ENCODE measurements around the gene PLXDC2. TPM values are rescaled to one million over a fixed set of nuclear protein-coding genes. Genes with fewer than 3 reads are reported as not detected.

The PLXDC2 gene
- total RNA-seq, 1 experiment from 2014 or later = 38.7 TPM

DNA sequence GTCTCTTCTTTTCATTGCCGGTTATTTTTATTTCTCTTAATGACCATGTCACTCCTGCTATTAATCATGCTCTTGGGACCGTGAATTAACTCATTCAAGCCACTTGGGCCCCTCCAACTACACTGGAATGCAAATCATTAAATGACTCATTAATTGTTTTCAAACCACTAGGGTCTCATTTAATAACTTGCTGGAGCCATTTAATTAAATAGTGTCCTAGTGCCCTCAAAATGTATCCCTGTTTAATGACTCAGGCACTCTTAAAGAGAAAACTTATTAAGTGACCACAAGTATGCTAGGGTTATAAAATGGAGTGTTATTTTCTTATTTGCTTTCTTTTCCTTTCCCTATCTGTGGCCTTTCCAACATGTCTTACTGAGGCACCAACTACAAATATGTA, 73.0 kb downstream of the PLXDC2 start:
- H2BK120ac ChIP-seq (ENCODE audit: low read depth, low read length, poor library complexity, severe bottlenecking) = no peak overlapping the region
- no peaks in the 10 kb centered on the region; the same call in 1 of the 2 replicates for H3K79me2 ChIP-seq (ENCODE audit: insufficient read depth, low read length)
- H3K56ac ChIP-seq (ENCODE audit: insufficient read length, low read depth, low read length) = no peak overlapping the region
- TF ChIP-seq, protein P1, sequence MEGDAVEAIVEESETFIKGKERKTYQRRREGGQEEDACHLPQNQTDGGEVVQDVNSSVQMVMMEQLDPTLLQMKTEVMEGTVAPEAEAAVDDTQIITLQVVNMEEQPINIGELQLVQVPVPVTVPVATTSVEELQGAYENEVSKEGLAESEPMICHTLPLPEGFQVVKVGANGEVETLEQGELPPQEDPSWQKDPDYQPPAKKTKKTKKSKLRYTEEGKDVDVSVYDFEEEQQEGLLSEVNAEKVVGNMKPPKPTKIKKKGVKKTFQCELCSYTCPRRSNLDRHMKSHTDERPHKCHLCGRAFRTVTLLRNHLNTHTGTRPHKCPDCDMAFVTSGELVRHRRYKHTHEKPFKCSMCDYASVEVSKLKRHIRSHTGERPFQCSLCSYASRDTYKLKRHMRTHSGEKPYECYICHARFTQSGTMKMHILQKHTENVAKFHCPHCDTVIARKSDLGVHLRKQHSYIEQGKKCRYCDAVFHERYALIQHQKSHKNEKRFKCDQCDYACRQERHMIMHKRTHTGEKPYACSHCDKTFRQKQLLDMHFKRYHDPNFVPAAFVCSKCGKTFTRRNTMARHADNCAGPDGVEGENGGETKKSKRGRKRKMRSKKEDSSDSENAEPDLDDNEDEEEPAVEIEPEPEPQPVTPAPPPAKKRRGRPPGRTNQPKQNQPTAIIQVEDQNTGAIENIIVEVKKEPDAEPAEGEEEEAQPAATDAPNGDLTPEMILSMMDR (conservative IDR thresholded peaks at IDR 0.05) = no peak
- H4K5ac ChIP-seq (ENCODE audit: insufficient read length, low read depth, low read length) = no peak overlapping the region
- H4K8ac ChIP-seq (replicated peaks; ENCODE audit: insufficient read length, low read depth, low read length) = no peak overlapping the region
- H3K27me3 ChIP-seq (ENCODE audit: insufficient read depth, low read length) = no peaks in the 10 kb centered on the region
- no peaks in the 10 kb centered on the region for H4K20me1 ChIP-seq (ENCODE audit: control insufficient read depth, insufficient read depth, insufficient read length)
- H3K23me2 ChIP-seq (ENCODE audit: insufficient read length, low read depth, low read length, poor library complexity, severe bottlenecking) = no peaks in the 10 kb centered on the region
- no peak overlapping the region for H4K91ac ChIP-seq (ENCODE audit: insufficient read length, low read depth, low read length)
- H3K9ac ChIP-seq (ENCODE audit: extremely low read depth, insufficient read length, low read length) = no peak overlapping the region
- no peak overlapping the region for H3K23ac ChIP-seq (ENCODE audit: insufficient read length, low read depth, low read length)
- H3K4me3 Mint-ChIP-seq = no peak overlapping the region
- peaks cover 2% of the 10 kb centered on the region; the same call in 1 of the 2 replicates for H3K4me1 ChIP-seq (ENCODE audit: insufficient read depth, low read length)
- no peak overlapping the region for H2BK15ac ChIP-seq (ENCODE audit: low read depth, low read length)
- H3K14ac ChIP-seq (ENCODE audit: insufficient read depth, low read length) = no peak overlapping the region
- H3K36me3 Mint-ChIP-seq (ENCODE audit: insufficient read depth in 1 of 3, low read depth in 3 of 3) = peaks cover 0 to 5% (median 0%) of the 10 kb centered on the region in 3 experiments; a peak in 1 of 7 replicates
- no peaks in the 10 kb centered on the region for H3K27me3 Mint-ChIP-seq (ENCODE audit: low read depth)
- whole genome bisulfite sequencing (ENCODE audit: extremely low coverage, insufficient read length, low lambda C conversion rate) = no CpG with 5 or more reads among the region's 2 CpGs
- no peak overlapping the region for H3K18ac ChIP-seq (ENCODE audit: insufficient read length, low read depth, low read length)
- no peak overlapping the region for H3T11ph ChIP-seq (ENCODE audit: low read length)
- no peak for DNase-seq
- no peak overlapping the region for H3K4ac ChIP-seq (ENCODE audit: low read depth, low read length)
- H2AK5ac ChIP-seq (ENCODE audit: insufficient read length, low read length) = no peak overlapping the region
- H3K27ac ChIP-seq (ENCODE audit: insufficient read length, low read depth, low read length) = no peak overlapping the region
- H3K9me3 ChIP-seq (ENCODE audit: control insufficient read depth, low read depth, low read length) = no peaks in the 10 kb centered on the region
- H3K27ac Mint-ChIP-seq = no peak overlapping the region
- H2BK5ac ChIP-seq (ENCODE audit: insufficient read length, low read length) = no peak overlapping the region
- H2BK20ac ChIP-seq (ENCODE audit: low read depth, low read length, poor library complexity, severe bottlenecking) = no peak overlapping the region
- H3K9me3 Mint-ChIP-seq = no peaks in the 10 kb centered on the region
- no peak overlapping the region for H3K4me2 ChIP-seq (ENCODE audit: insufficient read depth, insufficient read length, low read length)
- H2BK12ac ChIP-seq (ENCODE audit: insufficient read length, low read depth, low read length) = no peak overlapping the region
- peaks cover 24 to 37% of the 10 kb centered on the region in 2 experiments for H3K4me1 Mint-ChIP-seq
- H3K79me1 ChIP-seq (ENCODE audit: insufficient read depth, low read depth, low read length, poor library complexity, severe bottlenecking) = peaks cover 9% of the 10 kb centered on the region
- H2AFZ ChIP-seq (ENCODE audit: low read length) = no peak overlapping the region

Measured in H9 (cell line).